Activated CD4-positive, alpha-beta T cell treated with anti-CD3 and anti-CD28 coated beads for 1 hour (primary cell): ENCODE results near the gene SAV1.
"Not testable (repeated sequence)": the region's sequence is repeated elsewhere in the genome, so short reads cannot be mapped to it uniquely, and the experiment has no call there.

Experiments used
- DNase-seq: peaks from one replicate; pipeline ENCODE4 v3.0.0-alpha.2; 2020

The SAV1 gene

DNA sequence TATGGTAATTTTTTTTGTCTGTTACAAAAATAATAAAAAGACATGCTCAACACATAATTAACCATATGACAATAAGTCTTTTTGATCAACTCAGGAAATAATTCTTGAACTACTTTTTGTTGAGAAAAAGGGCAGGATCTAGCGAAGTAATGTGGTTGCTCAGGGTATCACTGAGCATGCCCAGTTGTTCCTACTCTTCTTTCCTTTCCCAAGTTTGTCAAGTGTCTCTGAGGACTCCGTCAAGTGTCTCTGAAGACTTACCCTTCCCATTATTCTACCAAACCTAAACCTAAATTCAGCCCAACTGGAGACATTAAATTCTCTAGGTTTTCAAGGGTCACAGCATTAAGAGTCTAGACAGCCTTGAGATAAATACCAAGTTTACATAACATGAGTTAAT, 3.5 kb downstream of the SAV1 start:
- not testable (repeated sequence) for DNase-seq

- no peak for DNase-seq
These were observed 8.7 kb downstream of the SAV1 start for GRCh38 chr14:50659327-50659974.

DNA sequence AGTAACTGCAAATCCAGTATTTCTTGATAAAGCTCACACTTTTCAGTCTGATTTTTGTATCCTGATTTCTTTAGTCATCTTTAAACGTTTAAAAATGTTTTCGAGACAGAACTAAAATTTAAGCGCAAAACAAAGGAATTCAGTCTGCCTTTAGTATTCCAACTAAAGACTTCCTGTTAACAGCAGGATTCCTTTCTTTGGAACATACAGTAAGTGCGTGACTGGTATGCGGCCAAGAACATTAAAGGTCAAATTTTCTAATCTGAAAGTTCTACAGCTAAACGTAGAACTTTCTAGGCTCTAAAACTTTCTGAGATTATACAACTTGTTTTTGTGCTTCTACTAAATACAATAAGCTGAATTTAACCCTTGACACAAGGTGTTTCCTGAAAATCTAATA, 9.9 kb downstream of the SAV1 start:
- DNase-seq: no peak

DNA sequence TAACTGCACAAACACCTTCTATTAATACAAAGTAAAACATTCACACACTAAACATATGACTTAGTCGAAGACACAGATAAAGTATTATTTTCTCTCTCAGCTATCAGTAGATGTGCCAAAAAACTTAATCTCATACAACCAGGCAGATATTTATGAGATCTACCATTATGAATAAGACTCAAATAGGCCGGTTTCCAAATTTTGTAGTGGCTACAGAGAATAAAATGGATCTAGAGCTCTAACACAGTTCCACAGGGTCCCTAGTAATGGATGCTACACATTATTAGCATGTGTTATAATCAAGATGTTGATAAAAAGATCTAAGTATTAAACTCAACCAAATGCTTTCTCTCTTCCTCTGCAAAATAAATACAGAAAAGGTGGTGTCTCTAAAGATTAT, 10.4 kb downstream of the SAV1 start:
- DNase-seq: no peak

- no peak for DNase-seq
These were observed 11.3 kb downstream of the SAV1 start for GRCh38 chr14:50656776-50657175.

GRCh38 chr14:50649691-50650090, 18.4 kb downstream of the SAV1 start:
- no peak for DNase-seq

DNA sequence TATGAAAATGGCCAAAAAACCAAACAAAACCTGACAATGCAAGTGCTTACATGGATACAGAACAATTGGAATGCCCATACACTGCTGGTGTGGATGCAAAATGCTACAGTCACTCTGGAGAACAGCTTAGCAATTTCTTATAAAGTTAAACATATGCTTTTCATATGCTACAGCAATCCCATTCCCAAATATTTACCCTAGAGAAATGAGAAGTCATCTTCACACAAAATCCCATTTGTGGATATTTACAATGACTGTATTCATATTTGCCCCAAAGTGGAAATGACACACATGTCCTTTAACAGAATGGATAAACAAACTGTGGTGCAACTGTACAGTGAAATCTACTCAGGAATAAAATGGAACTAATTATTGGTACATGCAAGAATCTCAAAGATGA, 20.4 kb downstream of the SAV1 start:
- DNase-seq: no peak

DNA sequence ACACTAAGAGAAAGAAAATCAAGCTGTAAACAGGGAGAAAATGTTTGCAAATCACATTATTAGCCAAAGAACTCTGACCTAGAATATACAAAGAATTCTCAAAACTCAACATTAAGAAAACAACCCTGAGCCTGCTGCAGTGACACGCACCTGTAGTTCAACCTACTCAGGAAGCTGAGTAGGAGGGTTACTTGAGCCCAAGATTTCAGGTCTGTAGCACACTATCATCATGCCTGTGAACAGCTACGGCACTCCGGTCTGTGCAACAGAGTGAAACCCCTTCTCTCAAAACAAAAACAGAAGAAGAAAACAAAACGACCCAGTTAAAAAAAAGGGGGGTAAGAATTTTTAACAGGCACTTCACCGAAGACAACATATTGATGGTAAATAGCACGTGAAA, 20.8 kb downstream of the SAV1 start:
- no peak for DNase-seq

DNA sequence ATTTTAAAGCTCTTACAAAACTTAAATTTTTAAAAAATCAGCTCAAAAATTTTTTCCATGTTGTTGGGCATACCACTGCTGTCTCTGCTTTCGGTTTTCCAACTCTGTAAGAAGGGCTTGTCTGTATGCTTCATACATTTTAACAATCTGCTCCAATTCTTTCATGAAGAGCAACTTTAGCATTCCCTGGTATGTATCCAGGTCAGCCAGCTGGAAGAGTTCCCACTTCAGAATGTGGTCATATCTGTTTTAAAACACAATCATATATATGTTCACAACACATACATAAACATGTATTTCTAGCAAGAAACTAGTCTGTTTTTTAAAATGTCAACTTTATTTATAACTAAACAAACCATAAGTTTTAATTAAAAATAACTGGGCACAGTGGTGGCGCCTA, 33.0 kb downstream of the SAV1 start:
- no peak for DNase-seq

DNA sequence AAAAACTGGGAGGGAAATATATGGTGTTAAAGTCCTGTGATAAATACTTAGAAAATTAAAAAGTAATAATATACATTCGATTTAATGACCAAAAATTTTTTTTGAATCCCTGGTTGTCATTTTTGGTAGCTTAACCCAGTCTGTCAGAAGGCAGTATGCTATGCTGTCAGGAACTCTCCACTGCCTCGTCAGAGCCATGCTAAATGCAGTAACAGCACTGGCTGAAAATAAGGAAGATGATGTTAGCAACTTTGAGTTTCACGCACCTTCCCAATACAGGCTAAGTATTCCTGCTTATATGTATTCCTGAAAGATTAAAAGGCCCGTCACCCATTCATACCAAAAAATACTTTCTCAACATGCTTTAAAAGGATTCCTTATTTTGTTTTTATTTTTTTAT, 34.2 kb downstream of the SAV1 start:
- DNase-seq: no peak

DNA sequence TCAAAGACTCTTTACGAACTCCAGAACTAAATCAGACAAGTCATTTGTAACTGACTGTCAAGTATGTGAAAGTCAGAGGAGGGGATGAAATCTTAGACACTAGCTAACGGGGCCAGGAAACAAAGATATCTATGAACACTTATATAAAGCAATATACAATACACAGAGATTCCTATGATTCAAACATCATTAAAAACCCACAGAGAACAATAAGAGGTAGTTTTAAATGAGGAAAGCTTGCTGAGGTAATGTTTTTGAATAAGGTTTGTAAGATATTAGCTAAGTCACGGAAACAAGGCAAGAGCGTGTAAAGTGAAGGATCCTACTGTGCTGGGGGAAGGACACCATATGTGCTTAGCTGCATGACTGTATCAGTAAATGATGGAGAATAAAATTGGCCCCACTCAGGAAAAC, 36.7 kb downstream of the SAV1 start:
- DNase-seq: no peak

DNA sequence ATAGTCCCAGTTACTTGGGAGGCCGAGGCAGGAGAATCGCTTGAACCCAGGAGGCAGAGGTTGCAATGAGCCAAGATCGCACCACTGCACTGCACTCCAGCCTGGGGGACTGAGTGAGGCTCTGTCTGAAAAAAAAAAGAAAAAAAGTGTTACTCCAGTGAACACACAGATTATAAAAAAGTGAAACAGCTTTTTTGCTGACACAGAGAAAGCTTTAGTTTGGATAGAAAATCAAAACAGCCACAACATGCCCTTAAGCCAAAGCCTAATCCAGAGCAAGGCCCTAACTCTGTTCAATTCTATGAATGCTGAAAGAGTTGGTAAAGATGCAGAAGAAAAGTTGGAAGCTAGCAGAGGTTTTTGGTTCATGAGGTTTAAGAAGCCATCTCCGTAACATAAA, 43.2 kb downstream of the SAV1 start:
- DNase-seq: not testable (repeated sequence)

GRCh38 chr14:50624447-50624846, 43.7 kb downstream of the SAV1 start:
- no peak for DNase-seq

DNA sequence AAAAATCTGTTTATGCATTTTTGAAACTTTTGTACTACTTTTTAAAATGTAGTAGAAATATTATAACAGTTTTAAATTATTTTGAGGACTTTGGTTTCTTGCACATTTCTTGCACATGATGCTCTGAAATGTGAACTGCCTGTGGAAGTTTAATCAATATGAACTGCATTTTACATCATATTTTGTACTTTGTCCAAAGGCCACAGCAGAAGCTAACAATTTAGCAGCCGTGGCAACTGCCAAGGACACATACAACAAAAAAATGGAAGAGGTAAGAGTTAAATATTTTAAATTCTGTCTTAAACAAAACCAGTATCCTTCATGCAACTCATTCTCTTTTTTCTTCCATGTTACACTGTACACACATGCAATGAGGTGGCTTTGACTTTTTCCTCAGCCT, 45.1 kb downstream of the SAV1 start:
- no peak for DNase-seq

DNA sequence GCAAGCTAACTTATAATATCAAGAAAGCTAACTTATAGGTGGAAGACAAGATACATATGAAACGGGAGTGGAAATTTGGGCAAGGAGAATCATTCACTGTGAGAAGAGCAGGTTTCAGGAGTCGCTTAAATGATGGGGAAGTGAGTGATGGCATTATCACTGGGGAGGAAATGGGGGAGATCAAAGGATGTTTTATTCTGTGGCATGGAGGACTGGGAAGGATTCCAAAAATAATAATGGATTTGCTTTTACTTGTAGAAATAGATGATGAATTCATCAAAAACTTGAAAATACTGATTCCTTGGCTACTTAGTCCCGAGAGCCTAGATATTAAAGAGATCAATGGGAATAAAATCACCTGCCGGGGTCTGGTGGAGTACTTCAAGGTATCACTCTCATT, 47.8 kb downstream of the SAV1 start:
- no peak for DNase-seq

DNA sequence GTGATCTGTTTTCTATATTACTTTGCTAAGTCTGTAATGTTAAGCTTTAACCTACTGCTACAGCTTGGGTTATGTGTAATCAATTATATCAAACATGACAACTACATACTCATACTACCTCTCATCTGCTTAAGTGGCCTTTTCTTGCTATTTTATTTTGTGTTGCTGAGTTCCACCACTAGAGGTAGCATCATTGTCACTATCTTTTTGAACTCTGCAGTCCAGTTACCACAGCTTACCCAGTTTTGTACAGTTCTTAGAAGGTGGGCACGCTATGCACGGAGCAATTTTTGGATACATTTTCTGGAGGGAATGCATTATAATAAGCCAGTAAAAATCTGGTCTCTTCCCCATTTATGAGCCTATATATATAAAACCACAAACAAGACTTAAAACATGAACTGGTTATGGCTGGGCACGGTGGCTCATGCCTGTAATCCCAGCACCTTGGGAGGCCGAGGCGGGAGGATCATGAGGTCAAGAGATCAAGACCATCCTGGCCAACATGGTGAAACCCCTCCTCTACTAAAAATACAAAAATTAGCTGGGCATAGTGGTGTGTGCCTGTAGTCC, 48.5 kb downstream of the SAV1 start:
- no peak for DNase-seq

DNA sequence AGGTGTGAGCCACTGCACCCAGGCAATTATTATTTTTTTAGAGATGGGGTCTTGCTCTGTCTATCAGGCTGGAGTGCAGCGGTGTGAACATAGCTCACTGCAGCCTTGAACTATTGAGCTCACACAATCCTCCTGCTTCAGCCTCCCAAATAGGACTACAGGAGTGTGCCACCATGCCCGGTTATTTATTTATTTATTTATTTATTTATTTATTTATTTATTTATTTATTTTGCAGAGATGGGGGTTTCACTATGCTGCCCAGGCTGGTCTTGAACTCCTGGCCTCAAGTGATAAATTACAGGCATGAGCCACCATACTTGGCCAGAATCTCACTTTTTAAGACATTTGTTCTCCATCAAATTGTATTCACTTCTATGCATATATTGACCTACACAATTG, 51.8 kb downstream of the SAV1 start:
- no peak for DNase-seq

DNA sequence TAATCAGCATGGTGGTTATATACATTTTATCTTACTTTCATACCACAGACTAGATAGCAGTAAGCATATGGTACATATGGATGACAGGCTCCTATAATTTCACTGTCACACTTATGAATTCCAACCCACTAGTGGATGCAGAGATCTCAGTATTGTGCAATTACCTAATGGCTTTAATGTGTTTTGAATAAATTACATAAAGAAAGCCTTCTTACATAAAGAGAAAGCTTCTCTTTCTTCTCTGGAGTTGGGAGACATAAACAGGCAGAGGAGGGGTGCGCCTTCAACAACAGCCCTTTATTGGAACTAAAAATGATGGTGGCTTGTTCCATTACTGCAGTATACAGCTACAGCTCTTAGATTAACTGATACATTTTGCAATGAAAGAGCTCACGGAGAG, 52.6 kb downstream of the SAV1 start:
- DNase-seq: no peak

DNA sequence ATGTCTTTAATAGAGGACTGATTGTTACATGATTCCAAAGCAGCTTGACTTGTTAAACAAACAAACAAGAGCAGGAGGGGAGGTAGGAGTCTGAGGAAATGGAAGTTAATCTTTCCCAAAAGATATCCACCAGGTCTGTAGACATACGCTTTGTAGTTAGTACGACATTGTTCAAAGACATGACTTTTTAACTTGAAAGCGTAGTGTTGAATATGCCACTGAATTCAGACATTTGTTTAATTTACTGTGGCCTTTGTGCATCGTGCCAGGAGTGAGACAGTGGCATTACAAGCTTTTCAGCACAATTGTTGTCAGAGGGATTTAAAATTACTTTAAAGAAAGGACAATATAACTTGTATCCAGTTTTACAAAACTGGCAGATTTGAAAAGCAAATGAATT, 53.0 kb downstream of the SAV1 start:
- no peak for DNase-seq

DNA sequence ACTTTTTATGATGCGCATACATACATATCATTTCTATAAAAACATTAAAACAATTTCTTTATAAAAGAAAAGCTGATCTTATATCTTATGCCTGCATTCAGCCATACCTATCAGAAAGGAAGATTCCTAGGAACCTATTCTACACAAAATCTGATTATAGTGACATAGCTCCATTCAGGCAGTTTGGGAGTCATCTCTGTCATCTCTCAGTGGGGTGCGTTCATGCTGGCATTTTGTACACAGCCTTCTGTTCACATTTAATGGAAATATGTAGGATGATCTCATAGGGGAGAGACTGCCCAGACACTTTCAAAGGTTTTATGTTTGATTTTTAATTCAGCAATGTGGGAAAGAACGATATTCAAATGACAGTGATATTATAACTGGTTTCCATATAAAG, 55.3 kb downstream of the SAV1 start:
- no peak for DNase-seq

DNA sequence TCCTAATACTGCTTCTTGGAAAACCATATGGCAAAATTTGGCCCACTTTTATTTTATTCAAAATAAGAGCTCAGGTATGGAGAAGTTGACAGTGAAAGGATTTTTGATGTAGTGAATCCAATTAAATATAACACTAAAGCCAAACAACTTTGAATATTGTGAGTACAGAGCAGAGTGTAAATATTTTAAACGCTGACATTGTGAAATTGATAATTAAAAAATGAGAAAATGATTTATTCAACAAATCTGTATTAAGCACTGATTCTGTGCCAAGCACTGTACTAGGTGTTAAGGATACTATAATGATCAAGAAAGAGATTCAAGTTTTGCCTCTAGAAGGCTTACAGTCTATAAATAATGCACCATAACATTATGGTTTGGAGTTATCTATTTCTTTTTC, 57.6 kb downstream of the SAV1 start:
- DNase-seq: no peak

- DNase-seq: no peak
These were observed 59.7 kb downstream of the SAV1 start for GRCh38 chr14:50608302-50608851.

DNA sequence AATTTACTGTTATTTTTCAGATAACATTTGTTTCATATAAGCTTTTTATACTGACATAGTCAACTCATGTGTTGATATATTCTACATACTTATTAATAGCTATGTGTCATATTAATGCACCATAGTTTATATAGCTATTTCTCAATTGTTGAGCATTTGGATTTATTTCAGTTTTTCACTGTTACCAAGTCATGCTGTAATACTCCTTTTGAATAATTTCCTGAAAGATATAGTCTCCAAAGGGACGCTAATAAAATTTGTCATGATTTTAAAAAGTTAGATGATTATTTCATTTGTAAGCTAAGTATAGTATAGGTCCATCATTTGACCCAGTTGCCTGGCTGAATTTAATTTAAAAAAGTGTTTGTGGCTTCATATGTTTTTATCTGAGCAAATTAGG, 60.3 kb downstream of the SAV1 start:
- DNase-seq: no peak

DNA sequence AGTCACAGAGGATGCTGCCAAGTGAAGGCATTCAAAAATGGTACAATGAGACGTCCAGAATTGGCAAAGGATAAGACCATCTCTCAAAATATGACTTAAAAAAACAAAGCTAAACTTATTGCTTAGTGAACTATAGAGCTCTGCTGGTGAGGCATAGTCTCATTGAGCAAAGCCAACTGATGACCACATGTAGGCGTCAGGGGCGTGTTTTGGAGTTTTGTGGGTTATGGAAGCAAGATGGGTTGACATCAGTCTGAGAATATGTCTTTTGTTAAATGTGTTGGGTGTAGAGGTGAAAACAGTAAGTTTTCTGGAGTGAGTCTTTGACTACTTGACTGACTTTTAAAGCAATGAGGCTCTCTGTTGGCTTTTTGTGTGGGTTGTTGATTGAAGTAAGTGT, 60.9 kb downstream of the SAV1 start:
- DNase-seq: no peak

- no peak for DNase-seq
These were observed 61.6 kb downstream of the SAV1 start for GRCh38 chr14:50606468-50606867.
